Measurements from ENCODE around the gene ASB3.

GRCh38 chr2:53690876-53691275 is 95.9 kb downstream of the ASB3 start:
- no peak for TF ChIP-seq REST (IDR thresholded peaks at IDR 0.05; ENCODE audit: insufficient read depth in 1 of 2, low read depth in 2 of 2, low read length in 1 of 2)
- TF ChIP-seq CTCF (IDR thresholded peaks at IDR 0.05): no peak
- no peak for TF ChIP-seq POLR2AphosphoS5 (IDR thresholded peaks at IDR 0.05; ENCODE audit: low read depth, low read length)

All from Panc1 (cell line).